GM23248 (cell line): ENCODE measurements around the gene PXDC1. TPM values are rescaled to one million over a fixed set of nuclear protein-coding genes. Genes with fewer than 3 reads are reported as not detected.
A peak's percentile ranks its signal among the peaks of the same experiment; 100 is the strongest.

ENCODE experiments used
- DNase-seq: peaks from one replicate; pipeline ENCODE4 v3.0.0-alpha.2; 2015
- H2AFZ ChIP-seq: fragments of 200-600 bp; sonication (generic); 2 replicates; pipeline ENCODE4 v1.6.1; 2016; ENCODE audit warnings: antibody characterized with exemption
- H3F3A ChIP-seq: fragments of 200-600 bp; sonication (generic); 2 replicates; pipeline ENCODE4 v1.6.1; 2016; ENCODE audit warnings: mild to moderate bottlenecking, antibody characterized with exemption, mixed run types; ENCODE audit not compliant: insufficient read depth
- H3K27ac ChIP-seq: fragments of 200-600 bp; sonication (generic); 2 replicates; pipeline ENCODE4 v1.5.1; 2016; ENCODE audit warnings: mild to moderate bottlenecking
- H3K27me3 ChIP-seq: fragments of 200-600 bp; sonication (generic); replicated peaks from 2 replicates; pipeline ENCODE4 v1.6.1; 2016; ENCODE audit warnings: mild to moderate bottlenecking; ENCODE audit not compliant: insufficient read depth
- H3K36me3 ChIP-seq: fragments of 200-600 bp; sonication (generic); 2 replicates; pipeline ENCODE4 v1.6.1; 2016; ENCODE audit warnings: low read depth, mild to moderate bottlenecking
- H3K4me1 ChIP-seq: fragments of 200-600 bp; sonication (generic); 2 replicates; pipeline ENCODE4 v1.6.1; 2016; ENCODE audit warnings: mild to moderate bottlenecking; ENCODE audit not compliant: insufficient read depth
- H3K4me2 ChIP-seq: fragments of 200-600 bp; sonication (generic); one replicate; pipeline ENCODE4 v1.6.1; 2016; ENCODE audit warnings: mild to moderate bottlenecking; ENCODE audit not compliant: unreplicated experiment
- H3K4me3 ChIP-seq: fragments of 200-600 bp; sonication (generic); 2 replicates; pipeline ENCODE4 v1.5.1; 2016; ENCODE audit warnings: mild to moderate bottlenecking
- H3K79me2 ChIP-seq: fragments of 200-600 bp; sonication (generic); 2 replicates; pipeline ENCODE4 v1.6.1; 2016; ENCODE audit warnings: mild to moderate bottlenecking; ENCODE audit not compliant: insufficient read depth
- H3K9ac ChIP-seq: fragments of 200-600 bp; sonication (generic); 2 replicates; pipeline ENCODE4 v1.6.1; 2016; ENCODE audit warnings: mild to moderate bottlenecking
- H3K9me2 ChIP-seq: fragments of 200-600 bp; sonication (generic); 2 replicates; pipeline ENCODE4 v1.6.1; 2016; ENCODE audit warnings: mixed run types, mild to moderate bottlenecking, moderate library complexity; ENCODE audit not compliant: insufficient read depth
- H3K9me3 ChIP-seq: fragments of 200-600 bp; sonication (generic); one replicate; pipeline ENCODE4 v1.6.1; 2017; ENCODE audit warnings: low read depth
- H4K20me1 ChIP-seq: fragments of 200-600 bp; sonication (generic); 2 replicates; pipeline ENCODE4 v1.6.0; 2016; ENCODE audit not compliant: insufficient read depth
- EZH2 ChIP-seq: fragments of 200-600 bp; sonication (generic); IDR thresholded peaks from 2 replicates; pipeline ENCODE4 v1.6.1; 2018; ENCODE audit warnings: antibody characterized with exemption, mild to moderate bottlenecking; ENCODE audit not compliant: insufficient read depth, poor library complexity, severe bottlenecking
- EZH2phosphoT487 ChIP-seq: fragments of 200-600 bp; sonication (generic); IDR thresholded peaks from 2 replicates; pipeline ENCODE4 v1.6.1; 2018; ENCODE audit warnings: antibody characterized with exemption, moderate library complexity, mild to moderate bottlenecking, low read depth; ENCODE audit not compliant: insufficient read depth
- WGBS, 2 experiments: methylation state at CpG; one replicate each; pipeline ENCODE4 v1.1.6; 2015 to 2017; ENCODE audit warnings: low lambda C conversion rate in 2 of 2, low coverage in 1 of 2; ENCODE audit errors: missing lambda C conversion rate in 2 of 2; 5-methylcytosine and 5-hydroxymethylcytosine counted together
- in situ Hi-C: fragments of 300-500 bp; cut with MboI; formaldehyde crosslinking; loops from 2 replicates; pipeline ENCODE4 v1.15.0; 2020
- polyA plus RNA-seq: library from polyadenylated mRNA; unstranded; fragments of >200 nt; fragmentation: Nextera tagmentation; extraction: Ambion mirVana; gene quantifications from 2 replicates; pipeline ENCODE4 v1.2.1, GENCODE V29; 2016
- total RNA-seq: library from RNA; depleted of rRNA; stranded (reverse); fragments of >200 nt; shearing (Covaris generic); gene quantifications from 2 replicates; pipeline ENCODE4 v1.2.3, GENCODE V29; 2014

Gene PXDC1
- total and polyA plus RNA-seq, 2 experiments from 2014 or later = 135 to 192 TPM

DNA sequence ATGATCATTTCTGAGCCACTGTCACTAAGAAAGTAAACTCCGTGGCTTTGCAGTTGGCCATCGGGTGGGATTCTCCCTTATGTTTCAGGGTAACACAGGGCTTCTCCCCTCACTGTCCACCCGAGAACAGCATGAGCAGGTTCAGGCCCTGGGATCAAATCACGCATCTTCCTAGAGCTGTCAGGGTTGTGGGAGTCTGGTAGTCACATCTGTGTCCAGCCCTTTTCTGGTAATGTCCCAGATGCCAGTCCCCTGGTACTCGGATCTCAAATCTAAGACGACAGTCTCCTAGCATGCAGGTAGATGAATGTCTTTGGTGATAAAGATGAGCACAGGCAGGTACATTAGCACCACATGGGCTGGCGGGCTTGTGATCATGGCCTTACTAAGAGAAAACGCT lies 4.8 kb downstream of the PXDC1 start:
- DNase-seq = no peak
- H3F3A ChIP-seq = peaks cover 42% of the 10 kb centered on the region
- no peaks in the 10 kb centered on the region for H3K27me3 ChIP-seq
- WGBS, 2 experiments = 47 to 48% methylated on average over 7 to 8 of the region's 8 CpGs
- H3K27ac ChIP-seq = peak overlapping the region; percentile 94; the same call in 1 of the 2 replicates
- no peak overlapping the region for H2AFZ ChIP-seq
- H4K20me1 ChIP-seq = peaks cover 15% of the 10 kb centered on the region; the same call in 1 of the 2 replicates
- peak overlapping the region; percentile 9 for H3K4me2 ChIP-seq
- H3K9ac ChIP-seq = peak overlapping the region; percentile 30; the same call in 1 of the 2 replicates
- no peaks in the 10 kb centered on the region for H3K9me3 ChIP-seq
- H3K36me3 ChIP-seq = 0 out of 2 replicates have a peak, but pooled peaks cover 5% of the 10 kb centered on the region
- no peaks in the 10 kb centered on the region for H3K9me2 ChIP-seq
- in situ Hi-C loops = loop anchor here (5.0 to 10.0 kb wide), 3 partner anchors 81 to 238 kb away; no protein-coding TSS in a partner anchor
- H3K4me1 ChIP-seq = peaks cover 63% of the 10 kb centered on the region
- H3K79me2 ChIP-seq = peaks cover 95% of the 10 kb centered on the region
- no peak for TF ChIP-seq EZH2phosphoT487
- no peak for TF ChIP-seq EZH2
- H3K4me3 ChIP-seq = no peak overlapping the region

GRCh38 chr6:3746119-3746691 lies 5.3 kb downstream of the PXDC1 start:
- Histone ChIP-seq H3K9ac (peak overlapping the region; percentile 64; the same call in 1 of the 2 replicates), H3K27me3 (no peaks in the 10 kb centered on the region), H3K4me1 (peaks cover 68% of the 10 kb centered on the region), H3K79me2 (peaks cover 97% of the 10 kb centered on the region), H3K9me2 (no peaks in the 10 kb centered on the region), H4K20me1 (peaks cover 15% of the 10 kb centered on the region; the same call in 1 of the 2 replicates), H3K36me3 (0 out of 2 replicates have a peak, but pooled peaks cover 5% of the 10 kb centered on the region), H3K4me2 (peak overlapping the region; percentile 9), H3K9me3 (no peaks in the 10 kb centered on the region), H3F3A (peaks cover 47% of the 10 kb centered on the region), H3K27ac (peak overlapping the region; percentile 31), H3K4me3 (no peak overlapping the region), H2AFZ (no peak overlapping the region)
- no peak for DNase-seq
- 57 to 65% methylated on average over 11 of the region's 11 CpGs for WGBS, 2 experiments
- no peak for TF ChIP-seq EZH2phosphoT487
- TF ChIP-seq EZH2 = no peak
- in situ Hi-C loops = loop anchor here (5.0 to 10.0 kb wide), 3 partner anchors 81 to 239 kb away; no protein-coding TSS in a partner anchor

DNA sequence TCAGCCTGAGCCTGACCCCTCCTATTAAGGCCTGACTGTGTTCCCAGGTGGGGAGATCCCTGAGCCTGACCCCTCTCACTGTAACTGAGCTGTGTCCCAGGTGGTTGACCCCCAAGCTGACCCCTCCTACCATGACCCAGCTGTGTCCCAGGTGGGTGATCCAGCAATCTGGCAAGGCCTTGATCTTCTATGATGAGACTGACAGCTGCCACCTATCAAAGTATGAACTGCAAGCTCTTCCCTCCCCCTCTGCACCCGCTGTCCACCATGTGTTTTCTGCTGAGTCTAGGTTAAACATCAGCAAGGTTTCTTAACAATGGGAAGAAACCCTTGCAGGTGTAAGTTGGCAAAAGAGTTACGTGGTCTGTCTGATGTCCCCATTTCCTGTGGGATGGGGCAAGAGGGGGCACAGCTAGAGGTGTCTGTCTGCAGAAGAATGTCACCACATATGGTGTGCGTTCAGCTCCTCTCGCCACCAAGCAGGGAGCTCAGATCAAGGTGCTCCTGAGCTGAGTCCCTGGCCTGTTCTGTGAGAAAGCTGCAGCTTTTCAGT lies 5.9 kb downstream of the PXDC1 start:
- Histone ChIP-seq H3K9me3 (no peaks in the 10 kb centered on the region), H2AFZ (no peak overlapping the region), H4K20me1 (peaks cover 16% of the 10 kb centered on the region; the same call in 1 of the 2 replicates), H3K9ac (0 out of 2 replicates have a peak overlapping the region, but pooled peaks have one; percentile 64), H3K4me1 (peaks cover 74% of the 10 kb centered on the region), H3K27me3 (no peaks in the 10 kb centered on the region), H3K4me2 (peak overlapping the region; percentile 9), H3K36me3 (0 out of 2 replicates have a peak, but pooled peaks cover 5% of the 10 kb centered on the region), H3K4me3 (no peak overlapping the region), H3K79me2 (peaks cover 97% of the 10 kb centered on the region), H3K9me2 (no peaks in the 10 kb centered on the region), H3F3A (peaks cover 47% of the 10 kb centered on the region), H3K27ac (peak overlapping the region; percentile 31; the same call in 1 of the 2 replicates)
- DNase-seq = no peak
- in situ Hi-C loops = loop anchor here (5.0 to 10.0 kb wide), 3 partner anchors 82 to 239 kb away; no protein-coding TSS in a partner anchor
- no peak for TF ChIP-seq EZH2
- no peak for TF ChIP-seq EZH2phosphoT487
- 60 to 64% methylated on average over 4 of the region's 4 CpGs for WGBS, 2 experiments

- 42 to 45% methylated on average over 20 of the region's 20 CpGs for WGBS, 2 experiments
- Histone ChIP-seq H3F3A (peaks cover 51% of the 10 kb centered on the region), H3K36me3 (0 out of 2 replicates have a peak, but pooled peaks cover 5% of the 10 kb centered on the region), H3K27me3 (no peaks in the 10 kb centered on the region), H3K4me2 (peak overlapping the region; percentile 87), H3K4me1 (peaks cover 78% of the 10 kb centered on the region), H4K20me1 (peaks cover 21% of the 10 kb centered on the region; the same call in 1 of the 2 replicates), H3K9me2 (no peaks in the 10 kb centered on the region), H3K79me2 (peaks cover 100% of the 10 kb centered on the region), H3K27ac (peak overlapping the region; percentile 66), H3K9ac (peak overlapping the region; percentile 64), H3K9me3 (no peaks in the 10 kb centered on the region), H3K4me3 (peak overlapping the region; percentile 57; the same call in 1 of the 2 replicates), H2AFZ (no peak overlapping the region)
- TF ChIP-seq EZH2phosphoT487 = no peak
- no peak for TF ChIP-seq EZH2
- peak; percentile 41 for DNase-seq
- in situ Hi-C loops = loop anchor here (5.0 to 10.0 kb wide), 3 partner anchors 82 to 240 kb away; no protein-coding TSS in a partner anchor
Measured at GRCh38 chr6:3744901-3745470, 6.5 kb downstream of the PXDC1 start.
